Measurements from ENCODE around the gene HPDL. TPM values are rescaled to one million over a fixed set of nuclear protein-coding genes. Genes with fewer than 3 reads are reported as not detected.

HPDL gene
- total and polyA plus RNA-seq, 10 of the 15 experiments (the other 5 are each of a cell fraction or from before 2014, with no cell fraction given), result 1.3 to 75.5 (median 31.8) TPM

DNA sequence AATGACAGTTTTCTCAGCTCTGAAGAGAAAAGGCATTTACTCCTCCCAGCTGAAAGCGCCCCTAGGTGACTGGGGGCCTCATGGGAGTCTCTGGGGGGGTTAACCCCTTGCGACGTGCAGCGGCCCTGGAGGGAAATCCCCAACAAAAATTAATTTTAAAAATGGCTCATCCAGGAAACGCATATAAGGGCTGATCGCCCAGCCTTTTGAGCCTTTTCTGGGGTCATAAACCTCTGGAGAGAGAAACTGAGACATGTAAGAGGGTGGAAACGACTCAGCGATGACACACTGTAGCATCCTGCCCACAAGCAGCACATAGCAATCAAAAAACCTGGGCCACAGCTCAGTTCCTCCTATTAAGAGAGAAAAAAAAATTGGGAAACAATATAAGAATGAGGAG, 20.4 kb upstream of the HPDL start:
- no peaks in the 10 kb centered on the region for H4K20me1 ChIP-seq (ENCODE audit: control insufficient read depth, insufficient read depth)
- ChIA-PET POLR2A (interaction anchor here (0.7 to 6.4 kb wide), 12 partner anchors 9 to 584 kb away, joined by 3 to 98 read pairs (median 4); partner anchors contain the start of genes CCDC163, HPDL, MMACHC and MUTYH), CTCF (interaction anchor here (1.0 to 10.7 kb wide), 10 partner anchors 8 to 295 kb away, joined by 3 to 153 read pairs (median 6); partner anchors contain the start of genes HECTD3, MUTYH, TESK2 and TOE1), RAD21 (ENCODE audit: unreplicated experiment) (interaction anchor here (1.2 to 10.1 kb wide), 10 partner anchors 8 to 506 kb away, joined by 3 to 146 read pairs (median 7); partner anchors contain the start of genes CCDC163, MMACHC, MUTYH and PLK3), SMC1A (ENCODE audit: uncharacterized antibody, unreplicated experiment) (interaction anchor here (0.6 to 7.3 kb wide), 17 partner anchors 9 to 575 kb away, joined by 3 to 88 read pairs (median 5); partner anchors contain the start of genes HECTD3, HPDL, MUTYH and TESK2)
- H3K4me3 ChIP-seq, result peak overlapping the region; percentile 39; the same call in 1 of the 2 replicates
- BruUV-seq (replicated peaks), result no TSS peak
- intact Hi-C loops (cut with micrococcal nuclease; ENCODE audit: unreplicated experiment) (no loop called here), in situ Hi-C loops (cut with MboI) (no loop called here)
- H3K27me3 ChIP-seq (replicated peaks in 1 of 2; ENCODE audit: control insufficient read depth in 2 of 2, insufficient read depth in 2 of 2, low read length in 1 of 2), result no peaks in the 10 kb centered on the region
- 0% methylated on average over 8 of the region's 8 CpGs for WGBS (ENCODE audit: insufficient coverage, insufficient replicate concordance, low lambda C conversion rate, missing lambda C conversion rate)
- FAIRE-seq (no peak), DNase-seq (ENCODE audit: low read depth, low spot score) (peak; percentile 69), ATAC-seq (peak; percentile 54)
- H3K9me3 ChIP-seq (replicated peaks; ENCODE audit: control insufficient read depth, insufficient read depth, low read length), result no peaks in the 10 kb centered on the region
- no peaks in the 10 kb centered on the region for H3K36me3 ChIP-seq (ENCODE audit: control insufficient read depth in 2 of 2, insufficient read depth in 2 of 2, low read length in 1 of 2)
- peak overlapping the region; percentile 37 for H3K9ac ChIP-seq (ENCODE audit: control insufficient read depth, insufficient read depth, low read length)
- H3K79me2 ChIP-seq (ENCODE audit: control insufficient read depth, insufficient read depth, low read length), result peaks cover 7% of the 10 kb centered on the region
- H3K4me2 ChIP-seq (ENCODE audit: control insufficient read depth, insufficient read depth), result peak overlapping the region; percentile 56
- peaks cover 18% of the 10 kb centered on the region for H3K4me1 ChIP-seq (ENCODE audit: control insufficient read depth, insufficient read depth, low read length)
- H3K27ac ChIP-seq (ENCODE audit: control insufficient read depth, insufficient read depth), result peak overlapping the region; percentile 59
- peak overlapping the region; percentile 31 for H2AFZ ChIP-seq (ENCODE audit: control insufficient read depth, low read depth, low read length)
- TF ChIP-seq NFYB (IDR thresholded peaks at IDR 0.05; ENCODE audit: insufficient read depth, low read depth, low read length), result no peak
- peak; percentile 39; the same call in 1 of the 2 replicates for TF ChIP-seq DPF2 (IDR thresholded peaks at IDR 0.05)
- TF ChIP-seq NFXL1 (IDR thresholded peaks at IDR 0.05; ENCODE audit: borderline replicate concordance), result no peak
- TF ChIP-seq, protein P1, sequence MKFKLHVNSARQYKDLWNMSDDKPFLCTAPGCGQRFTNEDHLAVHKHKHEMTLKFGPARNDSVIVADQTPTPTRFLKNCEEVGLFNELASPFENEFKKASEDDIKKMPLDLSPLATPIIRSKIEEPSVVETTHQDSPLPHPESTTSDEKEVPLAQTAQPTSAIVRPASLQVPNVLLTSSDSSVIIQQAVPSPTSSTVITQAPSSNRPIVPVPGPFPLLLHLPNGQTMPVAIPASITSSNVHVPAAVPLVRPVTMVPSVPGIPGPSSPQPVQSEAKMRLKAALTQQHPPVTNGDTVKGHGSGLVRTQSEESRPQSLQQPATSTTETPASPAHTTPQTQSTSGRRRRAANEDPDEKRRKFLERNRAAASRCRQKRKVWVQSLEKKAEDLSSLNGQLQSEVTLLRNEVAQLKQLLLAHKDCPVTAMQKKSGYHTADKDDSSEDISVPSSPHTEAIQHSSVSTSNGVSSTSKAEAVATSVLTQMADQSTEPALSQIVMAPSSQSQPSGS (IDR thresholded peaks at IDR 0.05; ENCODE audit: low read length), result peak; percentile 36; the same call in 1 of the 2 replicates
- TF ChIP-seq MYC (IDR thresholded peaks at IDR 0.05; ENCODE audit: insufficient read depth, insufficient read length, insufficient replicate concordance, low read length, severe bottlenecking), result no peak
- TF ChIP-seq IKZF1 (conservative IDR thresholded peaks at IDR 0.05), result peak; percentile 49; the same call in 1 of the 2 replicates
- TF ChIP-seq SIN3A (IDR thresholded peaks at IDR 0.05; ENCODE audit: low read depth, low read length), result no peak
- TF ChIP-seq WRNIP1 (IDR thresholded peaks at IDR 0.05; ENCODE audit: borderline replicate concordance, low read depth, low read length), result no peak
- no peak for TF ChIP-seq SMAD5 (IDR thresholded peaks at IDR 0.05; ENCODE audit: low read depth)
- TF ChIP-seq, protein P2, sequence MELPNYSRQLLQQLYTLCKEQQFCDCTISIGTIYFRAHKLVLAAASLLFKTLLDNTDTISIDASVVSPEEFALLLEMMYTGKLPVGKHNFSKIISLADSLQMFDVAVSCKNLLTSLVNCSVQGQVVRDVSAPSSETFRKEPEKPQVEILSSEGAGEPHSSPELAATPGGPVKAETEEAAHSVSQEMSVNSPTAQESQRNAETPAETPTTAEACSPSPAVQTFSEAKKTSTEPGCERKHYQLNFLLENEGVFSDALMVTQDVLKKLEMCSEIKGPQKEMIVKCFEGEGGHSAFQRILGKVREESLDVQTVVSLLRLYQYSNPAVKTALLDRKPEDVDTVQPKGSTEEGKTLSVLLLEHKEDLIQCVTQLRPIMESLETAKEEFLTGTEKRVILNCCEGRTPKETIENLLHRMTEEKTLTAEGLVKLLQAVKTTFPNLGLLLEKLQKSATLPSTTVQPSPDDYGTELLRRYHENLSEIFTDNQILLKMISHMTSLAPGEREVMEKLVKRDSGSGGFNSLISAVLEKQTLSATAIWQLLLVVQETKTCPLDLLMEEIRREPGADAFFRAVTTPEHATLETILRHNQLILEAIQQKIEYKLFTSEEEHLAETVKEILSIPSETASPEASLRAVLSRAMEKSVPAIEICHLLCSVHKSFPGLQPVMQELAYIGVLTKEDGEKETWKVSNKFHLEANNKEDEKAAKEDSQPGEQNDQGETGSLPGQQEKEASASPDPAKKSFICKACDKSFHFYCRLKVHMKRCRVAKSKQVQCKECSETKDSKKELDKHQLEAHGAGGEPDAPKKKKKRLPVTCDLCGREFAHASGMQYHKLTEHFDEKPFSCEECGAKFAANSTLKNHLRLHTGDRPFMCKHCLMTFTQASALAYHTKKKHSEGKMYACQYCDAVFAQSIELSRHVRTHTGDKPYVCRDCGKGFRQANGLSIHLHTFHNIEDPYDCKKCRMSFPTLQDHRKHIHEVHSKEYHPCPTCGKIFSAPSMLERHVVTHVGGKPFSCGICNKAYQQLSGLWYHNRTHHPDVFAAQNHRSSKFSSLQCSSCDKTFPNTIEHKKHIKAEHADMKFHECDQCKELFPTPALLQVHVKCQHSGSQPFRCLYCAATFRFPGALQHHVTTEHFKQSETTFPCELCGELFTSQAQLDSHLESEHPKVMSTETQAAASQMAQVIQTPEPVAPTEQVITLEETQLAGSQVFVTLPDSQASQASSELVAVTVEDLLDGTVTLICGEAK (IDR thresholded peaks at IDR 0.05; ENCODE audit: borderline replicate concordance), result no peak
- no peak for TF ChIP-seq HDAC6 (IDR thresholded peaks at IDR 0.05; ENCODE audit: unreplicated experiment)
- TF ChIP-seq ZSCAN29 (IDR thresholded peaks at IDR 0.05), result no peak
- TF ChIP-seq POLR2AphosphoS2 (IDR thresholded peaks at IDR 0.05; ENCODE audit: low read depth, low read length), result no peak
- TF ChIP-seq, protein P3, sequence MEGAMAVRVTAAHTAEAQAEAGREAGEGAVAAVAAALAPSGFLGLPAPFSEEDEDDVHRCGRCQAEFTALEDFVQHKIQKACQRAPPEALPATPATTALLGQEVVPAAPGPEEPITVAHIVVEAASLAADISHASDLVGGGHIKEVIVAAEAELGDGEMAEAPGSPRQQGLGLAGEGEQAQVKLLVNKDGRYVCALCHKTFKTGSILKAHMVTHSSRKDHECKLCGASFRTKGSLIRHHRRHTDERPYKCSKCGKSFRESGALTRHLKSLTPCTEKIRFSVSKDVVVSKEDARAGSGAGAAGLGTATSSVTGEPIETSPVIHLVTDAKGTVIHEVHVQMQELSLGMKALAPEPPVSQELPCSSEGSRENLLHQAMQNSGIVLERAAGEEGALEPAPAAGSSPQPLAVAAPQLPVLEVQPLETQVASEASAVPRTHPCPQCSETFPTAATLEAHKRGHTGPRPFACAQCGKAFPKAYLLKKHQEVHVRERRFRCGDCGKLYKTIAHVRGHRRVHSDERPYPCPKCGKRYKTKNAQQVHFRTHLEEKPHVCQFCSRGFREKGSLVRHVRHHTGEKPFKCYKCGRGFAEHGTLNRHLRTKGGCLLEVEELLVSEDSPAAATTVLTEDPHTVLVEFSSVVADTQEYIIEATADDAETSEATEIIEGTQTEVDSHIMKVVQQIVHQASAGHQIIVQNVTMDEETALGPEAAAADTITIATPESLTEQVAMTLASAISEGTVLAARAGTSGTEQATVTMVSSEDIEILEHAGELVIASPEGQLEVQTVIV (IDR thresholded peaks at IDR 0.05; ENCODE audit: borderline replicate concordance, partially characterized antibody), result no peak
- TF ChIP-seq SPI1 (IDR thresholded peaks at IDR 0.05; ENCODE audit: borderline replicate concordance, insufficient read depth, low read depth, low read length), result peak; percentile 57; the same call in 1 of the 2 replicates
- no peak for TF ChIP-seq ASH2L (IDR thresholded peaks at IDR 0.05; ENCODE audit: borderline replicate concordance, low read depth)
